ENCODE measurements around the gene SLC27A6.
A peak's percentile ranks its signal among the peaks of the same experiment; 100 is the strongest.
"Not testable (repeated sequence)": the region's sequence is repeated elsewhere in the genome, so short reads cannot be mapped to it uniquely, and the experiment has no call there.

SLC27A6 gene

GRCh38 chr5:129001841-129002526 is 36.7 kb downstream of the SLC27A6 start:
- no peak for DNase-seq (ENCODE audit: low read depth)

DNA sequence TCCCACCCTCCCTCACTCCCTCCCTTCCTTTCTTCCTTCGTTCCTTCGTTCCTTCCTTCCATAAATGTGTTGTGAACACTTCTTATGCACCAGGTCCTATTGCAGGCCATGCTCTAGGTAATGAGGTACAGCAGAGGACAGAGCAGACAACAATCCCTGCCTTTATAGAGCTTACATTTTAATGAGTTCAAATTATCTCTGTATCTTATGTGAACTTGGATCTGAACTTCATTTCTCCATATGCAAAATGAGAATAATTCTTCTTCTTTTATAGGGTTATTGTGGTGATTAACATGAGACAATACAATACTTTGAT is 37.2 kb downstream of the SLC27A6 start:
- no peak for DNase-seq (ENCODE audit: low read depth)

- DNase-seq (ENCODE audit: low read depth), result peak; percentile 0
These were observed 37.9 kb downstream of the SLC27A6 start for GRCh38 chr5:129003232-129003631.

DNA sequence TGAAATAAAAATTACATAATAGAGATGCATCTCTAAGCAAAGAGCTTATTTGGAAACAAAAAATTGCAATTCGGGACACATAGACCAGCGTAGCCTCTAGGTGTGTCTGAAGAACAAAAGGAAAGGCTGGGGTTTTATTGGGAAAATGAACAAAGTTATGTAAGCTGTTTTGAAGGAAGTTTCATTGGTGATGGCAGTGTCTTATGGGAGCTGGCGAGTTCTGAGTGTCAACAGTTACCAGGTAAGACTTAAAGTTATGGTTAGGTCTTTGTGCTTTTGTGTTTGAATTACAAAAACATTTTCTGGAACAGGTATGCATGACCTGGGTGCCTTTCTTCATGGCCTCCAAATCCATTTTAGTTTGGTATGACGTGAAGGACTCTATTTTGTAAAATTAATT is 48.9 kb downstream of the SLC27A6 start:
- DNase-seq (ENCODE audit: low read depth), result no peak

- DNase-seq (ENCODE audit: low read depth), result no peak
These were observed 53.5 kb downstream of the SLC27A6 start for GRCh38 chr5:129018837-129019236.

DNA sequence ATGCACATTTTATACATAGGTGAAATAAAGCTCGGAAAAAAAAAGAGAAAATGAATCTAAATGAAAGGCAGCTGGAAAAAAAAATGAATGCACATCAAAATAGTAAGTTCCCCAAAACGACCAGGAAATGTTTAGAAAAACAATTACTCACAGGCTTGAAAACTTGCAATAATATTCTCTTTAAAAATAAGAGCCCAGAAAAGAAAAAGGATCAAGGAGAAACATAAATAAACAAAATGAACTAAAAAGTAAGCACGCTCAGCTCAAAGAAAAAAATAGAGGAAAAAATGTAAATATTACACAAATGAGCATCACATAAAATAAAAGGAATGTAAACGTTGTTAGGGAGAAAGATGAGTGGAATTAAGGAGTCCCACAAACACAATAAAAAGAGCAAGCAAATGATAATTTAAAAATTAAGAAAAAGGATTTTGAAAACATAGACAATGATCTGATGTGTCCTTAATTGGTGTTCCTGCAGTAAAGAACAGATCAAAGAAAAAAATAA is 54.2 kb downstream of the SLC27A6 start:
- DNase-seq (ENCODE audit: low read depth), result no peak

DNA sequence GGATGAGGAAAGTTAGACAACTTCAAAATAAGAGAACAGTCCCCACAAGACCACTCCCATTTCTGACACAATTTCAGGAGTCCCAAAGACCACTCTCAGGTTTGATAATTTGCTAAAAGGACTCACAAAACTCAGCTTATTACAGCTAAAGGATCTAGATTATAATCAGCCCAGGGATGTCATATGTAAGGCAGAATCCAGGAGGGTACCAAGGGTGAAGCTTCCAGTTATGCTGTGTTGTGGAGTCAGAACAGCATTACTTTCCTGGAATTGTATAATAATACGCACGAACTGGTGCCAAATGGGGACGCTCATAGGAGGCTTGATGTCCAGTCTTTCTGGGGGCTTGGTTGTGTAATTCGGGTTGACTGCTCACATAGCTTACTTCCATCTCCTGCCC is 55.4 kb downstream of the SLC27A6 start:
- no peak for DNase-seq (ENCODE audit: low read depth)

DNA sequence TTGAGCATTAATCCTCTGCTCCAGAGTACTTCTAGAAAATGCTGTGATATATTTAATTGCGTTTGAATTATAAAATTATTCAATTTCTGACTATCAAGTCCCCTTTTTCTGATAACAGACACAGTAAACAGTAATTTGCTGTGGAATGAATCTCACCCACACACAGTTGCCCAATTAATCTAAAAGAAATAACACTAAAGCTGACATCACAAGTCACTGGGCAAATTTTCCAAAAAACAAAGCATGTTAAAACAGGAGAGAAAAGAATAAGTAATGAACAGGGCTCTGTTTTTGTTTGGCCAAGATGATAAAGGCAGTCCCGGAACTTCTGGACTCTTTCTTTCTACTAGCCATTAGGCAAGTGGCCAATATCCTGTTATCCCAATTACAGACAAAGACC is 56.5 kb downstream of the SLC27A6 start:
- DNase-seq (ENCODE audit: low read depth), result no peak

- DNase-seq (ENCODE audit: low read depth), result no peak
These were observed 57.3 kb downstream of the SLC27A6 start for GRCh38 chr5:129022599-129022998.

GRCh38 chr5:129027260-129027659 is 62.0 kb downstream of the SLC27A6 start:
- no peak for DNase-seq (ENCODE audit: low read depth)

- no peak for DNase-seq (ENCODE audit: low read depth)
These were observed 66.8 kb downstream of the SLC27A6 start for GRCh38 chr5:129031886-129032683.

GRCh38 chr5:129036257-129036656 is 71.0 kb downstream of the SLC27A6 start:
- DNase-seq (ENCODE audit: low read depth), result not testable (repeated sequence)

GRCh38 chr5:129041196-129041881 is 76.1 kb downstream of the SLC27A6 start:
- DNase-seq (ENCODE audit: low read depth), result no peak

DNA sequence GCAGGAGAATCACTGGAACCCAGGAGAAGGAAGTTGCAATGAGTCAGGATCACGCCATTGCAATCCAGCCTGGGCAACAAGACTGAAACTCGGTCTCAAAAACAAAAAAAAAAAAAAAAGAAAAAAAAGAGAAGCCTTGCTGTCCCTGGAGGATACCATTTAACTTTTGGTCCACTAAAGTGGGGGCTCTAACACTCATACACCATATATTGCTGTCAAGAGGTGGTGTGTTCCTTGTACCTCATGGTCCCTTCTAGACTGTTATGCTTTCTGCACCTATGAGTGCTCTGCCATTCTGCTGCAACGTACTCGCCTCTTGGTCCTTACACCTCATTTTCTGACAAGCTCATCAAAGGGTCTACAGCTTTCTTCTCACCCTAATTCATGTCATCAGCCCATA is 77.0 kb downstream of the SLC27A6 start:
- DNase-seq (ENCODE audit: low read depth), result no peak

DNA sequence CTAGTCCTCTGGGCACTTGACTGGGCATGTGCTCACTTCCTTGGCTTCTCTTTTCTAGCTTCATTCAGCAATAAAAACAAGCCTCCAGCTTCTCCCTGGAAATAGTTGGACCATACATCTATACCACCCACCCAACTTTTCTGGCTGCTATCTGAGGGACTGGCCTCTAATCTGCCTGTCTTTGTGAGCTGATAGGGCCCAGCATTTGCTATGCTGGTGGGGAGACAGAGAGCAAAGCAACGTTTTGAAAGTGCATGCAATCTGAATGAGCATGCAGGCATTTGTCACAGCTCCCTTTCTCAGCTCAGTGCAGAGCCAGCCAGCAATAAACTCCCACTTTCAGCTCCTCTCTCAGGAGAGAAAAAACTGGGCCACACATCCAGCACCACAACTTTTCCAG is 78.6 kb downstream of the SLC27A6 start:
- no peak for DNase-seq (ENCODE audit: low read depth)

GRCh38 chr5:129046151-129046550 is 80.9 kb downstream of the SLC27A6 start:
- peak; percentile 1 for DNase-seq (ENCODE audit: low read depth)

DNA sequence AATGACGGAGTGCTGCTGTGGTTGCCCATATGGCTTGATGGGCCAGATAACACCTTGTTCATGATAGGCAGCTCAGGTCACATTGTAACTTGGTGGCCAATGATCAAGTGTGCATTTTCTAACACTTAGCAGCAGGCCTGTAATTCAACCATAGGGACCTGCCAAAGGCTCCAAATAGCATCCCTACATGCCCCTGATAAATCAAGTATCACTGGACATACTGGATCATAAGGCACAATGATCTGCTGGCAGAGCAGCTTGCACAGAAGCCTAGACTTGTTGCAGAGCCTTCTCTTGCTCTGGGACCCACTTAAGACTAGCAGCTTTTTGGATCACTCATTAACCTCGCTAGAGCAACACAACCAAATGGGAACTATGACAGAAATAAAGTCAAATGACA is 83.2 kb downstream of the SLC27A6 start:
- DNase-seq (ENCODE audit: low read depth), result no peak

DNA sequence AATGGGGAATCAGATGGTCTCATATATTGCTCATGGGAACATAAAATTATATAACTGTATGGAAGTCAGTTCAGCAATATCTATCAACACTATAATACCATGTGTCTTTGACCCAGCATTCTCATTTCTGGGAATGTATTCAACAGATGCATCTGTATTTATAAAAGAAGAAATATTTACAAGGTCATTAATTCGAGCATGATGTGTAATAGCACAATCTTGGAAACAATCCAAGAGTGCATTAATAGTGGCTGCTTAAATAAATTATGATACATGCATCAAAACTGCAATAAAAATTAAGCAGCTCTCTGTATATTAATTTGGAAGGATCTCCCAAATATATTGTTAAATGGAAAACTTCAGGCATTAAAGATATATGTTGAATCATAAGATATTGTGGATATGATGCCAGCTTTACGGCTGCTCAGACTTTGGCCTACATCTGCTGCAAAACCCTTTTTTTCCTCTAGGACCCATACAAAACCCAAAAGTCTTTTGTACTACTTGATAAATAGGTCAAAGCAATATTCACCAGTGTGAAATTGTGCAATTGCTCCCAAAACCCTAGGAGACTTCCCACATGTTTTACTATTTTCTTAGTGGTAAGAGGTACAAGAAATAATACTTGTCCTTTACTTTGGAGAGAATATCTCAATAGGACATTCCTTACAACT is 84.0 kb downstream of the SLC27A6 start:
- DNase-seq (ENCODE audit: low read depth), result no peak

- no peak for DNase-seq (ENCODE audit: low read depth)
These were observed 86.0 kb downstream of the SLC27A6 start for GRCh38 chr5:129051283-129051682.

GRCh38 chr5:129053438-129053837 is 88.2 kb downstream of the SLC27A6 start:
- no peak for DNase-seq (ENCODE audit: low read depth)

DNA sequence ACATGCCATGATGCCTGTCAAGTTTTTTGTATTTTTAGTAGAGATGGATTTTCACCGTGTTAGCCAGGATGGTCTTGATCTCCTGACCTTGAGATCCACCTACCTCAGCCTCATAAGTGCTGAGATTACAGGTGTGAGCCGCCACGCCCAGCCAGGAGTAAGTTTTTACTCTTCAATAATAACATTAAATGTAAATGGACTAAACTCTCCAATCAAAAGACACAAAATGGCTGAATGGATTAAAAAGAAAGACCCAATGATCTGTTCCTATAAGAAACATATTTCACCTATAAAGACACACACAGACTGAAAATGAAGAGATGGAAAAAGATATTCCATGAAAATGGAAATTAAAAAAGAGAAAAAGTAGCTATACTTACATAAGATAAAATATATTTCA is 92.0 kb downstream of the SLC27A6 start:
- no peak for DNase-seq (ENCODE audit: low read depth)

GRCh38 chr5:129061849-129062248 is 96.6 kb downstream of the SLC27A6 start:
- no peak for DNase-seq (ENCODE audit: low read depth)

Data from ELR (cell line).